Stimulated activated CD8-positive, alpha-beta memory T cell treated with anti-CD3 and anti-CD28 coated beads, Interleukin-12 subunit alpha, Interleukin-12 subunit beta, amount 100 ng/mL, for 4 hours (primary cell): ENCODE measurements around the gene SEC63.
"Not testable (repeated sequence)": the region's sequence is repeated elsewhere in the genome, so short reads cannot be mapped to it uniquely, and the experiment has no call there.

Experiments
- DNase-seq: peaks from one replicate; pipeline ENCODE4 v3.0.0-alpha.2; 2020; ENCODE audit warnings: low read depth

SEC63 gene

GRCh38 chr6:107860963-107861362, 97.0 kb downstream of the SEC63 start:
- DNase-seq: not testable (repeated sequence)

GRCh38 chr6:107860144-107860543, 97.9 kb downstream of the SEC63 start:
- not testable (repeated sequence) for DNase-seq

DNA sequence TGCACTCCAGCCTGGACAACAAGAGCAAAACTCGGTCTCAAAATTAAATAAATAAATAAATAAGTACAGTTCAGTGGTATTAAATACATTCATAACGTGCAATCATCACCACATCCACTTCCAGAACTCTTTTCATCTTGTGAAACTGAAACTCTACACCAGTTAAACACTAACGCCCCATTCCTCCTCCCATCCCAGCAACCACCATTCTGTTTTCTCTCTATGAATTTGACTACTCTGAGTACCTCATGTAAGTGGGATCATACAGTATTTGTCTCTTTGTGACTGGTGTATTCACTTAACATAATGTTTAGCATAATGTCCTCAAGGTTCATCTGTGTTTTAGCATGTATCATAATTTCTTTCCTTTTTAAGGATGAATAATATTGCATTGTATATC, 104.8 kb downstream of the SEC63 start:
- no peak for DNase-seq

GRCh38 chr6:107849325-107849724, 108.7 kb downstream of the SEC63 start:
- DNase-seq: no peak

- peak; percentile 63 for DNase-seq
Measured at GRCh38 chr6:107847844-107848802, 109.9 kb downstream of the SEC63 start.

DNA sequence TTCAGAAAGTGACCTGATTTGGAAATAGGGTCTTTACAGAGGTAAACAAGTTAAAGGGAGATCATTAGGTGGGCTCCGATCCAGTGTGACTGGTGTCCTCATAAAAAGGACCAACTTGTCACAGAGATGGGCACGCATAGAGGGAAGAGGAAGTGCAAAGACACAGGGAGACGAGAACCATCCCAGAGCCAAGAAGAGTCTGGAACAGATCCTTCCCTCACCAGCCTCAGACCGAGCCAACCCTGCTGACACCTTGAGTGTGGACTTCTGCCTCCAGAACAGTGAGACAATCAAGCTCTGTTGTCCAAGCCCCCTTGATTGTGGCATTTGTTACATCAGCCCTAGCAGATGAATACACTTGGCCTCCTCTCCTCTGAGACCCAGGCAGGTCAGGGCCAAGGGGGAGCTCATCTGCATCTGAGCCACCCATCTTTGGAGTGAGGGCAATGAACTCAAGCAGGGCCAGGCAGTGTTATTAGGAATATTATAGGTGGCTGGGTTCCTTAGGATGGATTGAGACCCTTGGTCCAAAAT, 111.7 kb downstream of the SEC63 start:
- no peak for DNase-seq

DNA sequence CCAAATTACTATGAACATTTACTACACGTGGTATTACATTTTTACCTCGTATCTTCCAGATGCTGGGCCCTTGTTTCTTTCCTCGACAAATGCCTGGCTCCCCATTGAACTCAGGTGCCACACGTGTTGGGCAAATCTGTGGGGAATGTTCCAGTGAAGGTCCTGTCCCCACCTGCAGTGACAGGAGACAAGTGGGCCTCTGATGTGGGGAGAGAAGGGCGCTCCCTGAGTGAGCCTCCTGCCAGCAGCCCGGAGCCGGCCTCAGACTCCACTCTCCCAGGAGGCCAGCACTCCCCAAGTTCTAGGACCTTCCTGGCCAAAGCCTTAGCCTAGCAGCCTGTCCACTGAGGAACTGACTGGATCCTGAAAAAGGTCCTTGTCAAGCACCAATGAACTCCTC, 112.2 kb downstream of the SEC63 start:
- no peak for DNase-seq

DNA sequence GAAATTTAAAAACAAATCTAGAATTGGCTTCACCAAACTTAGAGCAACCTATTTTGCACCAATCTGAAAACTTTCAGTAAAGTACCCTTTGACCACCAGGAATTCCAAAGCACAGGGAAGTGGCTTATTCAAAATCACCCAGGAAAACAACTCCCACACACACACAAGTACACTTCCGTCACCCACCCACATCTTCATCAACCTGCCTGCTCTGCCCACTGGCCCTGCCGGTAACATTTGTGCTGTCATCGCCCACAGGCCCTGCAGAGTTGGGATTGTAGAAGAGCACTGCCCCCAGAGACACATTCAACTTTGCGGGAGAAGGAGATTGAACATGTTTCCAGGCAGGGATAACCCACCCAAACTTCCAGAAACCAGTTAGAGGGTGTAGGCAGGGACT, 114.6 kb downstream of the SEC63 start:
- DNase-seq: no peak

- DNase-seq: no peak
Measured at GRCh38 chr6:107841275-107841670, 116.7 kb downstream of the SEC63 start.

DNA sequence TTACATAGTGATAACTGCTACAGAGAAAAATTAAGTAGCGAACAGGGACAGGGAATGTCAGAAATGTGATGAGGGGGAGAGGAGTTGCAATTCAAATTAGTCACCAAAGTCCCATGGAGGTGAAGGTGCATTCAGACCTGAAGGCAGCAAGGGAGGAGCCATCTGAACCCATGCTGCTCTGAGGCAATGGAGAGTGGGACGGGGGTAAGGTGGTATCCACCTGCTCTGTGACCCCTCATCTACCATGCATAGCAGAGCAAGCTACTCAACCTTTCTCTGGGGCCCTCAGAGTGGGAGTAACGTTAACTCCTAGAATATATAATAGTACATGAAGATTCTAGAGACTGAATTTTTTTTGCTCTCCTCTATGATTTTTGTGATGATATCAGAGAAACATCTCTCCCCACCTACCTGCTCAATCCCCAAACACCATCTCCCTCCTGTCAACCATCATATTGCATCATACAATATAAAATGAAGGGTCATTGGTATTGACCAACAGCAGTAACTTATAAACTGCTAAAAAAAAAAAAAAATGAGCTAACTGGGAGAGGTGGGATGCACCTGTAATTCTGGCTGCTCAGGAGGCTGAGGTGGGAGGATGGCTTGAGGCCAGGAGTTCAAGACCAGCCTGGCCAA, 117.3 kb downstream of the SEC63 start:
- no peak for DNase-seq

GRCh38 chr6:107833136-107833535, 124.9 kb downstream of the SEC63 start:
- DNase-seq: no peak

DNA sequence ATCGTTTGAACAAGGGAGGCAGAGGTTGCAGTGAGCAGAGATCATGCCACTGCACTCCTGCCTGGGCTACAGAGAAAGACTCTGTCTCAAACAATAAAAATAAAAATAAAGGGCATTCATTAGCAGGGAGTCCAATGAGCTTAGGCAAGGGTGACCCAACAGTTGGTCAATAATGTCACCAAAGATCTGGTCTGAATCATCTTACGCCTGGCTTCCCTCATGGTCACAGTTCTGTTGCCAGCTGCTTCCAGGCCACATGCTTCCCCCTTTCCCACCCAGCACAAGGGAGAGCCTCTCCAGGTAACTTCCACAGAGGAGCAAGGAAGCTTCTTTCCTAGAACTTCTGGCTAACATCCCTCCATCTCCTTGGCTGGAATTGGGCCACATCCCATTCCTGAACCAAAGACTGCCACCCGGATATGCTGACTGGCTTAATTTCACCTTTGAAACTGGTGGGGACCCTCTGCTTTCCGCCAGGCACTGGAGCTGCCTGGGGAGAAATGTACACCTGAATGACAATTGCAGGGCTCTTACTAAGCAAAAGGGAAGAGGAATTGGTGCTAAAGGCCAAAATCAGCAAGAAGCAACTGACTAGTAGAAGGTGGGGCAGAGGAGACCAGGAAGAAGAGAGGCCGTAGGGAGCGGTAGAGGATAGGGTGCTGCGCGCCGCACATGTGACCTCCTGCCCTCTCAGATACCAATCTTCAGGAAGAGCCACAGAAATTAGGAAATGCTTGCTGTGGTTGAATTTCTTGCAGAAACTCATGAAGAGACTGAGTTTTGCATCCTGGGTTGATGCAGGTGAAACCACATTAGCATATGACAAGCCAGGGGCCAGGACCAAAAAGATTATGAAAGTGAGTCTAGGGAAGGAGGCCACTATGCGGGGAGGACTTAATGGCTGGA, 125.6 kb downstream of the SEC63 start:
- no peak for DNase-seq

DNA sequence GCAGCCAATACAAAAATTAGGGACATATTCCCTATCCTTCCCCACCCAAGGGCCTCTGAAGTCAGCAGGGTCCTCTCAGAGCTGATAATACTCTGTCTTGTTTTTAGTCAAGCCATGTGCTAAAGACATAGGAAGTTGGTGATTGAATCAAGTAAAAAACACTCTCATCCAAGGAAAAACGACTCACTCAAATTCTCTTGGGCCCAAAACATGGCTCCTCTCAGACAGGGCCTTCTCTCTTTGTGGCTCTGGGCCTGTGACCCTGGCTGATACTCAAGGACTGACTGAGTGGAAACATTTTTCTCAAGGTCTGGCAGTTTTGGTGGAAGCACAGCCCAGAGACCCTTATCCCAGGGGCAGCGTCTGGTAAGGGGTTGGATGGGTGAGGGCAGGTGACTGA, 127.9 kb downstream of the SEC63 start:
- DNase-seq: no peak

- no peak for DNase-seq
Measured at GRCh38 chr6:107827541-107827940, 130.5 kb downstream of the SEC63 start.

DNA sequence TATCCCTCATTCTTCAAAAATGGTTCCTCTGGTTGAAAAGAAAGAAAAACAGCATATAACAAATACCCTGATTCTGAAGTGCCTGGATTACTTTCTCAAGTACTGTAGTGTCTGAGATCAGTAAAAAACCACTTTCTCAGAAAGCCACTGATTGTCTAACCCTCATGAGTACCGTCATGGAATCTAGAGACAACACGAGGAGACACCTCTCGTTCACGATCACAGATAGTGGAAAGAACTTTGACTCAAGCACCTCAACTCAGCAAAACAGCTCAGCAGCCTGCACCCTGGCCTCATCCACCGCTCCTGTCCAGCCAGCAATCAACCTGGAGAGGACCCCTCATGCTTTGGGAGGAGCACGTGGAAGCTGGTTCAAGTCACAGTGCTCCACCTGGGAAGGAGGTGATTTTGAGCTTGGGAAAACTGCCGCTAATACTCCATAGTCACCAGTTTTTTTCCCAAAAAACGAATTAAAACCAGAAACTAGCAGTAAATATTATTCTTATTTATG, 134.9 kb downstream of the SEC63 start:
- DNase-seq: peak; percentile 25

GRCh38 chr6:107822176-107823046, 135.6 kb downstream of the SEC63 start:
- DNase-seq: no peak

GRCh38 chr6:107821591-107821990, 136.4 kb downstream of the SEC63 start:
- DNase-seq: no peak

- DNase-seq: peak; percentile 15
Measured at GRCh38 chr6:107820338-107821261, 137.4 kb downstream of the SEC63 start.

DNA sequence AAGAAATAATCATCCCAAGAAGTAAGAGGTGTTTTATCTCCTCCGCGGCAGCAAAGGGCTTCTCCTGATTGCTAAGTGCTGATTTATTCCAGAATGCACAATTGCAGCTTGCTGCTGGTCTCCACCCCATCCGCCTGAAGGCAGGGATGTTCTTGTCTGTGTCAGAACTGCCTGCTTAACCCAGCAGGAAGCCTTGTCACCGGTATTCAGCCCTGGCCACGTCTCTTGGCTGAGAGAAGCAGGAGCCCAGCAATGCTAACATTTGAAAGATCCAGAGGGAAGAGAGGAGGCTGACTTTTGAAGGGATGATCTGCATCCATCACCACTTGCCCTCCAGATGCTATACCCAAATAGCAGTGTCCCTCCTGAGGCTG, 138.1 kb downstream of the SEC63 start:
- no peak for DNase-seq

GRCh38 chr6:107819217-107819616, 138.8 kb downstream of the SEC63 start:
- no peak for DNase-seq
